SK-N-SH treated with all-trans-retinoic acid at 6 μM for 48 hours (cell line): ENCODE data around the gene TMEM178B.

ENCODE experiments used
- ARNTL ChIP-seq: fragments of 450-650 bp; formaldehyde crosslinking; IDR thresholded peaks from 2 replicates; pipeline ENCODE4 v1.5.0; 2020; ENCODE audit warnings: low read depth, mild to moderate bottlenecking, moderate library complexity, borderline replicate concordance
- CSDC2 ChIP-seq: fragments of 250-450 bp; sonication (Bioruptor Pico); IDR thresholded peaks from 2 replicates; pipeline ENCODE4 v1.5.0; 2020; ENCODE audit warnings: mild to moderate bottlenecking, moderate library complexity
- ESRRG ChIP-seq: fragments of 250-450 bp; sonication (Bioruptor Pico); IDR thresholded peaks from 2 replicates; pipeline ENCODE4 v1.6.1; 2021; ENCODE audit warnings: mild to moderate bottlenecking
- ISL1 ChIP-seq: fragments of 250-450 bp; sonication (Bioruptor Pico); IDR thresholded peaks from 2 replicates; pipeline ENCODE4 v2.1.2; 2022; ENCODE audit warnings: mild to moderate bottlenecking, moderate library complexity
- PATZ1 ChIP-seq: fragments of 250-450 bp; sonication (Bioruptor Pico); IDR thresholded peaks from 2 replicates; pipeline ENCODE4 v1.8.0; 2020; ENCODE audit warnings: mild to moderate bottlenecking, moderate library complexity, borderline replicate concordance
- PPARA ChIP-seq: fragments of 250-450 bp; sonication (Bioruptor Pico); IDR thresholded peaks from 2 replicates; pipeline ENCODE4 v1.5.0; 2020; ENCODE audit warnings: mild to moderate bottlenecking, borderline replicate concordance
- SNAI2 ChIP-seq: fragments of 250-450 bp; sonication (Bioruptor Pico); IDR thresholded peaks from 2 replicates; pipeline ENCODE4 v1.5.0; 2020; ENCODE audit warnings: mild to moderate bottlenecking, moderate library complexity
- TOX ChIP-seq: fragments of 250-450 bp; sonication (Bioruptor Pico); IDR thresholded peaks from 2 replicates; pipeline ENCODE4 v1.8.0; 2021; ENCODE audit warnings: mild to moderate bottlenecking, moderate library complexity, borderline replicate concordance
- ZC3H10 ChIP-seq: fragments of 250-450 bp; sonication (Bioruptor Pico); IDR thresholded peaks from 2 replicates; pipeline ENCODE4 v1.5.1; 2021; ENCODE audit warnings: mild to moderate bottlenecking, moderate library complexity
- ZFP3 ChIP-seq: fragments of 250-450 bp; sonication (Bioruptor Pico); IDR thresholded peaks from 2 replicates; pipeline ENCODE4 v1.5.0; 2020; ENCODE audit warnings: mild to moderate bottlenecking, moderate library complexity
- ZNF70 ChIP-seq: fragments of 450-650 bp; formaldehyde crosslinking; IDR thresholded peaks from 2 replicates; pipeline ENCODE4 v1.5.0; 2020; ENCODE audit warnings: mild to moderate bottlenecking, moderate library complexity
- ZNF8 ChIP-seq: fragments of 450-650 bp; formaldehyde crosslinking; IDR thresholded peaks from 2 replicates; pipeline ENCODE4 v1.5.0; 2020; ENCODE audit warnings: mild to moderate bottlenecking, moderate library complexity
- TF ChIP-seq, protein P1 (sequence below): fragments of 250-450 bp; sonication (Bioruptor Pico); IDR thresholded peaks from 2 replicates; pipeline ENCODE4 v1.5.1; 2020; ENCODE audit warnings: low read depth, mild to moderate bottlenecking, moderate library complexity

DNA sequence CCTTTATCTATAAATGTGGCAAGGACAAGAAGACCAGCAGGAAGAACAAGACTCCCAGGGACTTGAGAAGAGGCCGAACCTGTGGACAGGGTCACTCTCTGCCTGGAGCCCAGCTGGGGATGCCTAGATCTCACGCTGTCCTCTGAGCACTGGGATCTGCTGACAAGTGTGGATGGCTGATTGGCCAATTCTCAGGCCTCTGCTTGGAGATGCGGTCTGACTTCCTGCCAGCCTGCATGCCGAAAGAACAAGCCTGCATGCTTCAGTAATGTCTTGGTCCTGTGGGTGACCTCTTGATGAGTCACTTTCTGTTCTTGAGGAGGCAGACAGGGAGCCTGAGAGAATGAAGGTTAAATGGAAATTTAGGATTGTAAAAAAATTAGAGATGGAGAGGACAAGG, 84.7 kb downstream of the TMEM178B start:
- TF ChIP-seq PPARA (CRISPR knock-in tag) (no peak), ZC3H10 (CRISPR knock-in tag) (no peak), ZFP3 (CRISPR knock-in tag) (no peak), ARNTL (no peak), ZNF70 (no peak), CSDC2 (no peak), TOX (CRISPR knock-in tag) (no peak), ZNF8 (no peak), PATZ1 (CRISPR knock-in tag) (no peak), ESRRG (no peak), SNAI2 (CRISPR knock-in tag) (no peak), ISL1 (CRISPR knock-in tag) (no peak)
- TF ChIP-seq, protein P1, sequence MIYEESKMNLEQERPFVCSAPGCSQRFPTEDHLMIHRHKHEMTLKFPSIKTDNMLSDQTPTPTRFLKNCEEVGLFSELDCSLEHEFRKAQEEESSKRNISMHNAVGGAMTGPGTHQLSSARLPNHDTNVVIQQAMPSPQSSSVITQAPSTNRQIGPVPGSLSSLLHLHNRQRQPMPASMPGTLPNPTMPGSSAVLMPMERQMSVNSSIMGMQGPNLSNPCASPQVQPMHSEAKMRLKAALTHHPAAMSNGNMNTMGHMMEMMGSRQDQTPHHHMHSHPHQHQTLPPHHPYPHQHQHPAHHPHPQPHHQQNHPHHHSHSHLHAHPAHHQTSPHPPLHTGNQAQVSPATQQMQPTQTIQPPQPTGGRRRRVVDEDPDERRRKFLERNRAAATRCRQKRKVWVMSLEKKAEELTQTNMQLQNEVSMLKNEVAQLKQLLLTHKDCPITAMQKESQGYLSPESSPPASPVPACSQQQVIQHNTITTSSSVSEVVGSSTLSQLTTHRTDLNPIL: no peak
